K562 (cell line): ENCODE measurements around the gene PPP1R13L. TPM values are rescaled to one million over a fixed set of nuclear protein-coding genes. Genes with fewer than 3 reads are reported as not detected.

Experiments
- ARNT ChIP-seq, 2 experiments: fragments of 450-650 bp; IDR thresholded peaks; 2 replicates each; pipeline ENCODE4 v1.6.1; 2016; ENCODE audit warnings: mild to moderate bottlenecking in 1 of 2
- FUS ChIP-seq: fragments of 200-400 bp; formaldehyde crosslinking; optimal IDR thresholded peaks from 2 replicates; pipeline ENCODE3; 2017; ENCODE audit warnings: low read depth, low read length
- NR2C1 ChIP-seq, 2 experiments: fragments of 450-650 bp; IDR thresholded peaks; 2 replicates each; pipeline ENCODE4 v1.6.1; 2017; ENCODE audit warnings: mild to moderate bottlenecking in 2 of 2, antibody characterized with exemption in 1 of 2, inconsistent platforms in 1 of 2, missing compliant biosample characterization in 1 of 2, missing genetic modification characterization in 1 of 2
- PRPF4 ChIP-seq: fragments of 200-400 bp; formaldehyde crosslinking; IDR thresholded peaks from one replicate; pipeline ENCODE4 v1.6.1; 2017; ENCODE audit warnings: low read length, low read depth, mild to moderate bottlenecking; ENCODE audit not compliant: insufficient read depth, poor library complexity, severe bottlenecking
- REST ChIP-seq, 2 experiments: fragments of 450-650 bp; formaldehyde crosslinking in 1 of 2; IDR thresholded peaks; 2 replicates each; pipeline versions ENCODE4 v1.4.0 to v1.6.1; 2014 to 2020; ENCODE audit warnings: mild to moderate bottlenecking in 2 of 2, borderline replicate concordance in 1 of 2, low read depth in 1 of 2
- RNF2 ChIP-seq: sonication (generic); IDR thresholded peaks from 2 replicates; pipeline ENCODE4 v1.6.1; 2016
- SETDB1 ChIP-seq: IDR thresholded peaks from one replicate; pipeline ENCODE4 v1.6.1; 2012; ENCODE audit warnings: low read length, control low read depth, inconsistent platforms
- SMAD2 ChIP-seq: fragments of 150-350 bp; IDR thresholded peaks from 2 replicates; pipeline ENCODE4 v1.6.1; 2014; ENCODE audit warnings: low read depth, mild to moderate bottlenecking, low read length
- TCFL5 ChIP-seq: fragments of 250-450 bp; sonication (Bioruptor Pico); conservative IDR thresholded peaks from 2 replicates; pipeline ENCODE4 v1.6.1; 2021; ENCODE audit warnings: mild to moderate bottlenecking, moderate library complexity, matching md5 sums
- UBTF ChIP-seq, 2 experiments: IDR thresholded peaks; 2 replicates each; pipeline ENCODE4 v1.6.1; 2012; ENCODE audit warnings: improper control_type of control experiment in 2 of 2, low read depth in 2 of 2, low read length in 2 of 2, borderline replicate concordance in 1 of 2
- ZBTB12 ChIP-seq: fragments of 250-450 bp; sonication (Bioruptor Pico); IDR thresholded peaks from 2 replicates; pipeline ENCODE4 v1.4.0; 2020
- ZBTB33 ChIP-seq: sonication (generic); formaldehyde crosslinking; IDR thresholded peaks from 2 replicates; pipeline ENCODE4 v1.8.1; 2023; ENCODE audit warnings: mild to moderate bottlenecking, missing genetic modification reagents
- ZFP36 ChIP-seq: fragments of 150-350 bp; IDR thresholded peaks from 2 replicates; pipeline ENCODE4 v1.6.1; 2018; ENCODE audit warnings: low read length, low read depth; ENCODE audit not compliant: partially characterized antibody
- ZNF324 ChIP-seq: fragments of 250-450 bp; sonication (Bioruptor Pico); IDR thresholded peaks from 2 replicates; pipeline ENCODE4 v1.4.0; 2020; ENCODE audit warnings: mild to moderate bottlenecking
- ZNF431 ChIP-seq: sonication (generic); formaldehyde crosslinking; IDR thresholded peaks from 2 replicates; pipeline ENCODE4 v1.8.0; 2022; ENCODE audit warnings: mild to moderate bottlenecking, missing genetic modification reagents
- polyA plus RNA-seq, 8 experiments: library from polyadenylated mRNA; depleted of rRNA in 4 of 8; stranded (reverse) in 5 of 8; unstranded in 3 of 8; fragments of >200 nt; fragmentation: Nextera tagmentation in 2 of 8; fragmentation: Illumina TruSeq in 1 of 8; extraction: Ambion mirVana in 2 of 8; extraction: Trizol in 1 of 8; gene quantifications; 2 replicates each; pipeline versions ENCODE4 v1.2.1 to v1.2.3, GENCODE V29; 2011 to 2014; ENCODE audit warnings: inconsistent platforms in 1 of 8, missing spikeins in 1 of 8
- total RNA-seq, 7 experiments: library from RNA; depleted of rRNA in 6 of 7; stranded (reverse); fragments of >200 nt in 6 of 7; fragmentation: Illumina TruSeq in 2 of 7; extraction: Trizol in 2 of 7; gene quantifications; 2 replicates each; pipeline versions ENCODE4 v1.2.1 to v1.2.3, GENCODE V29; 2011 to 2021; ENCODE audit warnings: low replicate concordance in 1 of 7

PPP1R13L gene
- total and polyA plus RNA-seq, 9 of the 15 experiments (the other 6 are each of a cell fraction or from before 2014, with no cell fraction given) = 0.32 to 6.7 (median 2.0) TPM

- TF ChIP-seq UBTF (IDR thresholded peaks at IDR 0.05; ENCODE audit: borderline replicate concordance in 1 of 2, low read depth in 2 of 2, low read length in 2 of 2) (no peak), ARNT (IDR thresholded peaks at IDR 0.05) (peak in 1 of 2 experiments; percentile 15; a peak in 1 of 4 replicates), ZFP36 (peak; percentile 96), ZNF431 (CRISPR knock-in tag) (no peak), REST (IDR thresholded peaks at IDR 0.05; ENCODE audit: borderline replicate concordance) (no peak), REST (CRISPR knock-in tag; IDR thresholded peaks at IDR 0.05; ENCODE audit: low read depth) (no peak), ZBTB12 (CRISPR knock-in tag) (no peak), FUS (no peak), TCFL5 (CRISPR knock-in tag) (no peak), RNF2 (no peak), SETDB1 (no peak), PRPF4 (no peak), ZBTB33 (CRISPR knock-in tag) (0 out of 2 replicates have a peak, but pooled peaks have one; percentile 16), ZNF324 (CRISPR knock-in tag) (no peak), NR2C1 (IDR thresholded peaks at IDR 0.05) (peak; percentile 19; the same call in 1 of the 2 replicates), NR2C1 (tag; IDR thresholded peaks at IDR 0.05) (no peak), SMAD2 (no peak)
Measured at GRCh38 chr19:45442408-45442777, 37.5 kb upstream of the PPP1R13L start (continued).
